Measurements from ENCODE around the gene RWDD2A.

Gene RWDD2A

GRCh38 chr6:83231146-83231545 is 38.0 kb downstream of the RWDD2A start (continued):
- TF ChIP-seq BCL6B (tag by site-specific recombination; IDR thresholded peaks at IDR 0.05) (no peak), GLI2 (tag by site-specific recombination; IDR thresholded peaks at IDR 0.05; ENCODE audit: borderline replicate concordance, low read depth) (no peak), ZNF701 (tag by site-specific recombination; IDR thresholded peaks at IDR 0.05) (no peak), SP3 (tag by site-specific recombination; IDR thresholded peaks at IDR 0.05) (no peak), MYNN (tag by site-specific recombination; IDR thresholded peaks at IDR 0.05; ENCODE audit: borderline replicate concordance) (no peak), PRDM2 (tag by site-specific recombination; IDR thresholded peaks at IDR 0.05; ENCODE audit: borderline replicate concordance) (no peak), ZNF747 (tag by site-specific recombination; IDR thresholded peaks at IDR 0.05) (no peak), ZNF623 (tag by site-specific recombination; IDR thresholded peaks at IDR 0.05) (no peak), ZBTB7A (tag by site-specific recombination; IDR thresholded peaks at IDR 0.05; ENCODE audit: low read depth) (no peak), ZNF391 (tag by site-specific recombination; IDR thresholded peaks at IDR 0.05; ENCODE audit: borderline replicate concordance, low read depth) (no peak), ZNF423 (tag by site-specific recombination; IDR thresholded peaks at IDR 0.05) (no peak)

- ChIA-PET POLR2A (no interaction called here), CTCF (no interaction called here)
- Histone ChIP-seq H3K4me1 (ENCODE audit: control insufficient read depth, insufficient read depth, low read length) (0 out of 2 replicates have a peak, but pooled peaks cover 2% of the 10 kb centered on the region), H3K9me3 (ENCODE audit: control insufficient read depth, insufficient read depth, low read depth, low read length) (no peaks in the 10 kb centered on the region), H3K36me3 (ENCODE audit: control insufficient read depth in 2 of 2, insufficient read depth in 1 of 2, low read length in 2 of 2) (peaks cover 0 to 23% of the 10 kb centered on the region in 2 experiments; a peak in 1 of 3 replicates), H3K4me3 (ENCODE audit: low read depth, low read length) (no peak overlapping the region), H3K27ac (ENCODE audit: extremely low read depth, low read depth, low read length) (no peak overlapping the region)
- no peak for TF ChIP-seq ZNF791 (tag by site-specific recombination; IDR thresholded peaks at IDR 0.05)
- no peak for TF ChIP-seq ZNF404 (tag by site-specific recombination; IDR thresholded peaks at IDR 0.05)
- TF ChIP-seq AEBP2 (tag by site-specific recombination; IDR thresholded peaks at IDR 0.05; ENCODE audit: borderline replicate concordance) = no peak
- no peak for TF ChIP-seq HOXD13 (CRISPR knock-in tag; IDR thresholded peaks at IDR 0.05; ENCODE audit: borderline replicate concordance)
- no peak for TF ChIP-seq ZNF510 (tag by site-specific recombination; IDR thresholded peaks at IDR 0.05; ENCODE audit: insufficient replicate concordance)
- no peak for TF ChIP-seq ZNF76 (tag by site-specific recombination; IDR thresholded peaks at IDR 0.05; ENCODE audit: borderline replicate concordance, low read depth)
- TF ChIP-seq ZNF266 (tag by site-specific recombination; IDR thresholded peaks at IDR 0.05; ENCODE audit: low read depth) = no peak
- no peak for TF ChIP-seq TSHZ1 (tag by site-specific recombination; IDR thresholded peaks at IDR 0.05; ENCODE audit: borderline replicate concordance)
- TF ChIP-seq ZNF514 (tag by site-specific recombination; IDR thresholded peaks at IDR 0.05) = no peak
Observed at GRCh38 chr6:83247471-83247870, 54.3 kb downstream of the RWDD2A start.
